Measurements from ENCODE around the gene ATG13.

ATG13 gene

DNA sequence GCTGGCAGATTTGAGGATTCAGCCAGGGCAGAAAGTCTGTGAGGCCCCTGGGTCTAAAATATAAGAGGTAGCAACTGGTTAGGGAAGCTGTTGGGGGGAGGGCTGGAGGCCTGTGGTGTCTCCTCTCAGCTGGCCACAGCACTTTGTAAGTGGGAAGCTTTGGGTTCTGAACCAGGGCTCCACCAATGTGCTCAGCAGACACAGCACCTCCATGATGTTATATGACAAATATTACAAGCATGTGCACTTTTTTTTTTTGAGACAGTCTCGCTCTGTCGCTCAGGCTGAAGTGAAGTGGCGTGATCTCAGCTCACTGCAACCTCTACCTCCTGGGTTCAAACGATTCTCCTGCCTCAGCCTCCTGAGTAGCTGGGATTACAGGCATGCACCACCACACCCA, 75.1 kb downstream of the ATG13 start:
- no peaks in the 10 kb centered on the region for H3K4me1 ChIP-seq (ENCODE audit: insufficient read depth, low read length, severe bottlenecking)
- H3K36me3 ChIP-seq (ENCODE audit: insufficient read depth, low read length): peaks cover 46% of the 10 kb centered on the region
- no peaks in the 10 kb centered on the region for H3K79me2 ChIP-seq (ENCODE audit: insufficient read depth, low read length)

DNA sequence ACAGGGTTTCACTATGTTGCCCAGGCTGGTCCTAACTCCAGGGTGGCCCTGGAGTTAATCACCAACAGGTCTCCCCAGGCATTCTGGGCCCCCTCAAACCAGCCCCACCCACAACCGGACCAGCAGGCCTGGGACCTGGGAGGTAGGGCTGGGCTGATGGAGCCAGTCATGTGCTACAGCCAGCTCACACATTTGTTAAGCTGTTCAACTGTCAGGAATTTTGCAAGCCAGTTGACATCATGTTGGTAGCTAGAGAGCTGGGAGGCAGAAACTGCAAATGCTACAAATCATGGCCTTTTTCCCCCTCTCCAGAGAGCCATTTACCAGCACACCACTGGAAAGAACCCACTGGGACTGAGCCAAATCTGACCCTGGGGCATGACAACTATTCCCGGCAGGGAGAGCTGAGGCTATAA, 76.3 kb downstream of the ATG13 start:
- no peak for TF ChIP-seq EZH2 (IDR thresholded peaks at IDR 0.05; ENCODE audit: borderline replicate concordance, low read length)
- TF ChIP-seq, protein P1, sequence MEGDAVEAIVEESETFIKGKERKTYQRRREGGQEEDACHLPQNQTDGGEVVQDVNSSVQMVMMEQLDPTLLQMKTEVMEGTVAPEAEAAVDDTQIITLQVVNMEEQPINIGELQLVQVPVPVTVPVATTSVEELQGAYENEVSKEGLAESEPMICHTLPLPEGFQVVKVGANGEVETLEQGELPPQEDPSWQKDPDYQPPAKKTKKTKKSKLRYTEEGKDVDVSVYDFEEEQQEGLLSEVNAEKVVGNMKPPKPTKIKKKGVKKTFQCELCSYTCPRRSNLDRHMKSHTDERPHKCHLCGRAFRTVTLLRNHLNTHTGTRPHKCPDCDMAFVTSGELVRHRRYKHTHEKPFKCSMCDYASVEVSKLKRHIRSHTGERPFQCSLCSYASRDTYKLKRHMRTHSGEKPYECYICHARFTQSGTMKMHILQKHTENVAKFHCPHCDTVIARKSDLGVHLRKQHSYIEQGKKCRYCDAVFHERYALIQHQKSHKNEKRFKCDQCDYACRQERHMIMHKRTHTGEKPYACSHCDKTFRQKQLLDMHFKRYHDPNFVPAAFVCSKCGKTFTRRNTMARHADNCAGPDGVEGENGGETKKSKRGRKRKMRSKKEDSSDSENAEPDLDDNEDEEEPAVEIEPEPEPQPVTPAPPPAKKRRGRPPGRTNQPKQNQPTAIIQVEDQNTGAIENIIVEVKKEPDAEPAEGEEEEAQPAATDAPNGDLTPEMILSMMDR (IDR thresholded peaks at IDR 0.05; ENCODE audit: low read length): no peak
- H3K9ac ChIP-seq (ENCODE audit: low read length): no peak overlapping the region
- no peaks in the 10 kb centered on the region for H3K9me2 ChIP-seq (ENCODE audit: low read depth, low read length)

More for the DNA sequence above, 75.1 kb downstream of the ATG13 start:
- TF ChIP-seq, protein P1 (IDR thresholded peaks at IDR 0.05; ENCODE audit: low read length): no peak
- TF ChIP-seq EZH2 (IDR thresholded peaks at IDR 0.05; ENCODE audit: borderline replicate concordance, low read length): no peak
- H3K4me2 ChIP-seq (ENCODE audit: low read length): no peak overlapping the region
- no peaks in the 10 kb centered on the region for H3K27me3 ChIP-seq (ENCODE audit: insufficient read depth, low read length)
- H3K9ac ChIP-seq (ENCODE audit: low read length): no peak overlapping the region
- H3F3A ChIP-seq (ENCODE audit: insufficient read depth, low read length): no peaks in the 10 kb centered on the region
- no peak overlapping the region for H3K27ac ChIP-seq (ENCODE audit: low read depth, low read length, poor library complexity, severe bottlenecking)
- no peaks in the 10 kb centered on the region for H4K20me1 ChIP-seq (ENCODE audit: insufficient read depth, low read length)
- no peaks in the 10 kb centered on the region for H3K9me2 ChIP-seq (ENCODE audit: low read depth, low read length)
- H2AFZ ChIP-seq (ENCODE audit: low read length): no peak overlapping the region
- no peaks in the 10 kb centered on the region for H3K9me3 ChIP-seq (ENCODE audit: low read length)
- H3K4me3 ChIP-seq (ENCODE audit: low read depth, low read length, poor library complexity, severe bottlenecking): no peak overlapping the region

DNA sequence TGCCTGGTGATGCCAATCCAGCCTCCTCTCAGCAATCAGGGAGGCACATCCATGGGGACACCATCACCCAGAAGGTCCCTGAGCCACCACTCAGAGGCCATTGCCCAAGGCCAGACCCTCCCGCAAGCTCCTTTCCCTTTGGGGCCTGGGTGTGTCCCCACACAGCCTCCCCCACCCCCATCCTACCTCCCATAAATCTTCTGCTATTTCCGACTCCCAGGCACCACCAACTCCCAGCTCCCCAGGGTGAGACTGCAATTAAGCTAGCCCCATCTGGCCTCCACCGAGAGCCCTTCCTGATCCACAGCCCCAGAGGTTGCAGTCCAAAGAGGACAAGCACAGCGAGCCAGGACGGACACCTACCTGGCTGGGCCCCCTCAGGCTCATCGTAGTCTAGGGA, 76.7 kb downstream of the ATG13 start:
- Histone ChIP-seq H4K20me1 (ENCODE audit: insufficient read depth, low read length) (no peaks in the 10 kb centered on the region), H3K27ac (ENCODE audit: low read depth, low read length, poor library complexity, severe bottlenecking) (no peak overlapping the region), H3K79me2 (ENCODE audit: insufficient read depth, low read length) (no peaks in the 10 kb centered on the region; the same call in 1 of the 2 replicates), H3F3A (ENCODE audit: insufficient read depth, low read length) (no peaks in the 10 kb centered on the region), H3K4me1 (ENCODE audit: insufficient read depth, low read length, severe bottlenecking) (peaks cover 3% of the 10 kb centered on the region), H3K4me3 (ENCODE audit: low read depth, low read length, poor library complexity, severe bottlenecking) (no peak overlapping the region), H3K9me2 (ENCODE audit: low read depth, low read length) (no peaks in the 10 kb centered on the region), H3K9me3 (ENCODE audit: low read length) (no peaks in the 10 kb centered on the region), H2AFZ (ENCODE audit: low read length) (no peak overlapping the region), H3K4me2 (ENCODE audit: low read length) (no peak overlapping the region), H3K9ac (ENCODE audit: low read length) (no peak overlapping the region), H3K27me3 (ENCODE audit: insufficient read depth, low read length) (no peaks in the 10 kb centered on the region), H3K36me3 (ENCODE audit: insufficient read depth, low read length) (peaks cover 38% of the 10 kb centered on the region)
- TF ChIP-seq EZH2 (IDR thresholded peaks at IDR 0.05; ENCODE audit: borderline replicate concordance, low read length): no peak
- TF ChIP-seq, protein P1 (IDR thresholded peaks at IDR 0.05; ENCODE audit: low read length): no peak

More for the DNA sequence above, 76.3 kb downstream of the ATG13 start:
- no peak overlapping the region for H3K4me2 ChIP-seq (ENCODE audit: low read length)
- H4K20me1 ChIP-seq (ENCODE audit: insufficient read depth, low read length): no peaks in the 10 kb centered on the region
- no peak overlapping the region for H2AFZ ChIP-seq (ENCODE audit: low read length)
- no peaks in the 10 kb centered on the region for H3K9me3 ChIP-seq (ENCODE audit: low read length)
- H3K4me3 ChIP-seq (ENCODE audit: low read depth, low read length, poor library complexity, severe bottlenecking): no peak overlapping the region
- H3K27me3 ChIP-seq (ENCODE audit: insufficient read depth, low read length): no peaks in the 10 kb centered on the region
- no peaks in the 10 kb centered on the region for H3K79me2 ChIP-seq (ENCODE audit: insufficient read depth, low read length)
- H3K4me1 ChIP-seq (ENCODE audit: insufficient read depth, low read length, severe bottlenecking): no peaks in the 10 kb centered on the region
- H3K36me3 ChIP-seq (ENCODE audit: insufficient read depth, low read length): peaks cover 38% of the 10 kb centered on the region
- no peaks in the 10 kb centered on the region for H3F3A ChIP-seq (ENCODE audit: insufficient read depth, low read length)
- H3K27ac ChIP-seq (ENCODE audit: low read depth, low read length, poor library complexity, severe bottlenecking): no peak overlapping the region

All from OCI-LY1 (cell line).